Omental fat pad (tissue), 4 donors: ENCODE results near the gene TMEM267. TPM values are rescaled to one million over a fixed set of nuclear protein-coding genes. Genes with fewer than 3 reads are reported as not detected.
"Not testable (repeated sequence)": the region's sequence is repeated elsewhere in the genome, so short reads cannot be mapped to it uniquely, and the experiment has no call there.

Source experiments
- ATAC-seq: fragments of 150-250 bp; one replicate; pipeline ENCODE4 v1.9.1; 2016; ENCODE audit warnings: mild to moderate bottlenecking, moderate library complexity; ENCODE audit not compliant: low FRiP score
- DNase-seq: peaks from one replicate; pipeline ENCODE4 v3.0.0-alpha.2; 2019; ENCODE audit warnings: low spot score
- CTCF ChIP-seq, 3 donors: fragments of 450-650 bp; IDR thresholded peaks; one replicate each; pipeline ENCODE4 v1.5.1; 2016 to 2017; ENCODE audit warnings: antibody characterized with exemption in 3 of 3, mild to moderate bottlenecking in 3 of 3, moderate library complexity in 2 of 3
- total RNA-seq, 4 donors: library from RNA; depleted of rRNA; stranded (reverse); fragments of >200 nt; gene quantifications; one replicate each; pipeline ENCODE4 v1.1.0, GENCODE V29; 2016

The TMEM267 gene
- total RNA-seq, 4 donors from 2014 or later = 9.0 to 11.0 (median 9.9) TPM

- no peak for DNase-seq
- no peak for TF ChIP-seq CTCF (IDR thresholded peaks at IDR 0.05)
- ATAC-seq = no peak
Observed at GRCh38 chr5:43485406-43485805, 1.7 kb upstream of the TMEM267 start.

DNA sequence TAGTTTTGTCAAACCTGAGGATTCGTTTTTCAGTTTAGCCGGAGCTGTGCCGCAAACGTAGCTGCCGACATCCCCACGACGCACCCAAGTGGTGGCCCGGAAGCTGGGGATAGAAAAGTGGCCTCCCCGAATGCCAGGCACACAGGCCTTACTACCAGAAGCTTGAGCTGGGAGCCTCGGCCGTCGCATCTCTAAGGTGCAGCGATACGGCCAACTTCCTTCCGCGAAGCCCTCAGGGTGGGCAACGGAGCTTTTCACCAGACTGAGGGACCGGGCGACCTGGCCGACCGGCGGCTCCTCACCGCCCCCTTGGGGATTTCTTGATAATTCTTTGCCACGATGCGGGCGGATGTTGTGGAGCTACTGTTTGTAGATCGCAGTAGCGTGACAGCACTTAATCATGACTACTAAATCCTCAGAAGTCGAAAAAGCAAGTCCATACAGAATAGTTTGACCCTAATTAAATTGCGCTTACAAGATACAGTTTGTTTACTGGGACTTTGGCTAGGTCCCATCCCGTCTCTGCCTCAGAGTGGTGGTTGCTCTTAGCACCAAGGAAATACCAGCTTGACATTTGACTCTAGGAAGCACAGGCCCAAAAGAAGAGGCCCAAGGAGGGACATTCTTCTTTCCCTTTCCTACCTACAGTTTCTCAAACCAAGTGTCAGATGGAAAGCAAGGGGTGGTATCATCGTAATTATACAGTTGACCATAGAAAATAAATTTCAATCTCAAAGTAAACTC, 613 bp upstream of the TMEM267 start:
- DNase-seq (peak; percentile 46), ATAC-seq (peak; percentile 88)
- TF ChIP-seq CTCF (IDR thresholded peaks at IDR 0.05) = peak in 1 of 3 donors; percentile 32

DNA sequence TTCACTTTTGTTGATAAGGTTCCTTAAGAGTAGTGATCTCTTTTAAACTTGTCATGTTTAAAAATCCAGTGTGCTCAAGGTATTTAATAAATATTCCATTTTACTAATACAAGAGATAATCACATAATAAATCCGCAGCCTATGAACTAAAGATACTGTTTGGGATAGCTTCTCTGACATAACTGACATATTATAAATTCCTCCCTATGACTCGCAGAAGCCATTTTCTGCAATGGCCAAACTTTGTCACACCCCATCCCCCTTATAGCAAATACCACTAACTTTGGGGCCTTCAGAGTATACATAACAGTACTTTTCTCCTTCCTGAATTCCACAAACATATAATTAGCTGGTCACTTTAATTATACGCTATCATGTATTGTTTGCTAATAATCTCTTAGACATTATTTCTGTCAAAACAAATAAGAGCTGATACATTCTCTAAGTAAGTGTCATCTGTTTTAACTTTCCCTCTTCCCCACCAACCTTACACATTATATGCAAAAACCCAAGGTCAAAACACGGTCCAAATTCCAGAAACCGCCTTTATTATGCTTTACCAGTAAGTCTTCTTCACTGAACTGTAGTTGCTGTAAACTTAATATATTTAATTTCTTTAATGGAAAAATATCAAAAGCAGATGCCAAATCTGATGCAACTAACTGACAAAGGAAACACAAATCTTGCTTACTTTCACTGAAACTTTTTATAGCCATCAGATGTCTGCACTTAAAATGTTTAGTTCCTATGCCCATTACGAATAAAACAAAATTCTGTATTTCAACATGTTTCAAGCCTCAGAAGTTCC, 971 bp downstream of the TMEM267 start:
- DNase-seq (no peak), ATAC-seq (no peak)
- TF ChIP-seq CTCF (IDR thresholded peaks at IDR 0.05) = no peak

DNA sequence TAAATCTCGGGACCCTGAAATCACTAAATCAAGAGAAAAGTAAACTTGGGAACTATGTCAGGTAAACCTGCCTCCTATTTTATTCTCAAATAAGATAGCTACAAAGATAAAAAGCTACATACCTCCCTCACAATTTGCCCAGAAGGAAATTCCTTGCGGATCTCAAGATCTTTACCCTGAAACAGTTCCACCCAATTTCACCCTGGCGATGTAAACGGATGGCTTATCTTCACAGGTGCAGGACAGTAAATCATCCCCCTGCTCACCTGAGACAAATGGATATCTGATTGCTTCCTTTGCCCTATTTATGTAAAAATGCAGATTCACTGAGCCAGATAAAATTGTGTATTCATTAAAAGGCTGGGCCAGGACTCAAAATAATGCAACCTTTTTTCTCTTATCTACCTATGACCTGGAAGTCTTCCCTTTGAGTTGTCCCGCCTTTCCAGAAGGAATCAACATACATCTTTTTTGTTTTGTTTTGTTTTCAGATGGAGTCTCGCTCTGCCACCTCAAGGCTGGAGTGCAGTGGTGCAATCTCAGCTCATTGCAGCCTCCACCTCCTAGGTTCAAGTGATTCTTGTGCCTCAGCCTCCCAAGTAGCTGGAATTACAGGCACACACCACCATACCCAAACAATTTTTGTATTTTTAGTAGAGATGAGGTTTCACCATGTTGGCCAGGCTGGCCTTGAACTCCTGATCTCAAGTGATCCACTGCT, 13.8 kb downstream of the TMEM267 start:
- ATAC-seq (no peak), DNase-seq (no peak)
- no peak for TF ChIP-seq CTCF (IDR thresholded peaks at IDR 0.05)

- DNase-seq = no peak
- TF ChIP-seq CTCF (IDR thresholded peaks at IDR 0.05) = no peak
- no peak for ATAC-seq
Observed at GRCh38 chr5:43467100-43467499, 16.6 kb downstream of the TMEM267 start.

DNA sequence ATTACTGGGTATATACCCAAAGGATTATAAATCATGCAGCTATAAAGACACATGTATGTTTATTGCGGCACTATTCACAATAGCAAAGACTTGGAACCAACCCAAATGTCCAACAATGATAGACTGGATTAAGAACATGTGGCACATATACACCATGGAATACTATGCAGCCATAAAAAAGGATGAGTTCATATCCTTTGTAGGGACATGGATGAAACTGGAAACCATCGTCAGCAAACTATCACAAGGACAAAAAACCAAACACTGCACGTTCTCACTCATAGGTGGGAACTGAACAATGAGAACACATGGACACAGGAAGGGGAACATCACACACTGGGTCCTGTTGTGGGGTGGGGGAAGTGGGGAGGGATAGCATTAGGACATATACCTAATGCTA, 18.2 kb downstream of the TMEM267 start:
- not testable (repeated sequence) for DNase-seq, ATAC-seq

DNA sequence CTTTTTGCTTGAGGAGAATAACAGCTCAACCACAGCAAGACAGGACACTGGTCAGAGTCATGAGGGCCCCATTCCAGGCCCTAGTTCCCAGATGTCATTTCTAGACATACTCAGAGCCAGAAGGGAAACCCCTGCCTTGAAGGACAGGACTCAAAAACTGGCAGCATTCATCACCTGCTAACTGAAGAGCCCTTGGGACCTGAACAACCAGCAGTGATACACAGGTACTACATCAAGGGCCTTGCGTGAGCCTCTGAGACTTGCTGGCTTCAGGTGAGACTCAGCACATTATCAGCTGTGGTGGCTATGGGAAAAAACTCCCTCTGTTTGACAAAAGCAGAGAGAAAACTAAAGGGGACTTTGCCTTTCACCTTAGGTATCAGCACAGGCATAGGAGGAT, 22.6 kb downstream of the TMEM267 start:
- TF ChIP-seq CTCF (IDR thresholded peaks at IDR 0.05) = no peak
- no peak for ATAC-seq
- no peak for DNase-seq
